ENCODE data around the gene MARVELD3.

Gene MARVELD3

DNA sequence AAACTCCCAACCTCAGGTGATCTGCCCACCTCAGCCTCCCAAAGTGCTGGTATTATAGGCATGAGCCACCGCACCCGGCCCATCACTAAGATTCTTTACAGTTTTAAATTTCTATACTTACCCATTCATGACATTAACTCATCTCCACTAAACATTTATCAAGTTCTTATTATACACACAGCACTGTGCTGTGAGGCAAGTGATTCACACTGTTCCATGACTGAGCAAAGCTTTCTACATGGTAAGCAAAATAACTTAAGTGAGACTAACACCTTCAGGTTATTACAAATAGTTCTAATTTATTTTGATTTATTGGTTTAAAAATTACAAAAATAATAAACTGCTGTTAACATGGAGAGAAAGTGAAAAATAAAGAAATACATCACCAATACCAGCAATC lies 33.5 kb downstream of the MARVELD3 start:
- H3K4me1 ChIP-seq (ENCODE audit: control insufficient read depth, low read length): no peaks in the 10 kb centered on the region
- H3K9me3 ChIP-seq (ENCODE audit: control insufficient read depth, insufficient read depth, low read length): no peaks in the 10 kb centered on the region
- H3F3A ChIP-seq (ENCODE audit: control insufficient read depth, insufficient read depth): no peaks in the 10 kb centered on the region
- no peaks in the 10 kb centered on the region for H3K9me2 ChIP-seq (replicated peaks; ENCODE audit: control insufficient read depth, low read length)
- peaks cover 26% of the 10 kb centered on the region for H3K36me3 ChIP-seq (ENCODE audit: control insufficient read depth, low read length)
- H3K79me2 ChIP-seq (ENCODE audit: control insufficient read depth, low read length): no peaks in the 10 kb centered on the region
- H4K20me1 ChIP-seq (ENCODE audit: control insufficient read depth, insufficient read depth, low read depth, low read length): no peaks in the 10 kb centered on the region
- no peak for TF ChIP-seq EZH2phosphoT487 (IDR thresholded peaks at IDR 0.05; ENCODE audit: borderline replicate concordance, low read length)
- TF ChIP-seq, protein P1, sequence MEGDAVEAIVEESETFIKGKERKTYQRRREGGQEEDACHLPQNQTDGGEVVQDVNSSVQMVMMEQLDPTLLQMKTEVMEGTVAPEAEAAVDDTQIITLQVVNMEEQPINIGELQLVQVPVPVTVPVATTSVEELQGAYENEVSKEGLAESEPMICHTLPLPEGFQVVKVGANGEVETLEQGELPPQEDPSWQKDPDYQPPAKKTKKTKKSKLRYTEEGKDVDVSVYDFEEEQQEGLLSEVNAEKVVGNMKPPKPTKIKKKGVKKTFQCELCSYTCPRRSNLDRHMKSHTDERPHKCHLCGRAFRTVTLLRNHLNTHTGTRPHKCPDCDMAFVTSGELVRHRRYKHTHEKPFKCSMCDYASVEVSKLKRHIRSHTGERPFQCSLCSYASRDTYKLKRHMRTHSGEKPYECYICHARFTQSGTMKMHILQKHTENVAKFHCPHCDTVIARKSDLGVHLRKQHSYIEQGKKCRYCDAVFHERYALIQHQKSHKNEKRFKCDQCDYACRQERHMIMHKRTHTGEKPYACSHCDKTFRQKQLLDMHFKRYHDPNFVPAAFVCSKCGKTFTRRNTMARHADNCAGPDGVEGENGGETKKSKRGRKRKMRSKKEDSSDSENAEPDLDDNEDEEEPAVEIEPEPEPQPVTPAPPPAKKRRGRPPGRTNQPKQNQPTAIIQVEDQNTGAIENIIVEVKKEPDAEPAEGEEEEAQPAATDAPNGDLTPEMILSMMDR (IDR thresholded peaks at IDR 0.05; ENCODE audit: low read depth, low read length, poor library complexity, severe bottlenecking): no peak
- H3K4me2 ChIP-seq (ENCODE audit: low read length): no peak overlapping the region
- no peaks in the 10 kb centered on the region for H3K27me3 ChIP-seq (ENCODE audit: control insufficient read depth, low read length)
- no peak overlapping the region for H3K4me3 ChIP-seq (ENCODE audit: low read length)
- H3K27ac ChIP-seq (ENCODE audit: low read depth, low read length): no peak overlapping the region

DNA sequence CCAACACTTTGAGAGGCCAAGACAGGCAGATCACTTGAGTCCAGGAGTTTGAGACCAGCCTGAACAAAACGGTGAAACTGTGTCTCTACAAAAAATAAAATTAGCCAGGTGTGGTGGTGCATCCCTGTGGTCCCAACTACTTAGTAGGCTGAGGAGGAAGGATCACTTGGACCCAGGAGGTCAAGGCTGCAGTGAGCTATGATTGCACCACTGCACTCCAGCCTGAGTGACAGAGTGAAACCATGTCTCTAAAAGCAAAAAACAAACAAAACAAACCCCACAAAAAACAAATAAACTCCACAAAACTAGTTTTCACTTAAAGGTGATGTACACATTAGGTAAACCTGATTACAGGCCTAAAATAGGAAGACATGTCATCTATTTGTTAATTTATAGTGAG lies 40.3 kb downstream of the MARVELD3 start:
- Histone ChIP-seq H3K4me3 (ENCODE audit: low read length) (no peak overlapping the region), H3K9me3 (ENCODE audit: control insufficient read depth, insufficient read depth, low read length) (no peaks in the 10 kb centered on the region), H3F3A (ENCODE audit: control insufficient read depth, insufficient read depth) (no peaks in the 10 kb centered on the region), H3K4me2 (ENCODE audit: low read length) (no peak overlapping the region), H3K4me1 (ENCODE audit: control insufficient read depth, low read length) (no peaks in the 10 kb centered on the region), H3K27ac (ENCODE audit: low read depth, low read length) (no peak overlapping the region), H3K27me3 (ENCODE audit: control insufficient read depth, low read length) (no peaks in the 10 kb centered on the region), H3K9me2 (replicated peaks; ENCODE audit: control insufficient read depth, low read length) (no peaks in the 10 kb centered on the region), H4K20me1 (ENCODE audit: control insufficient read depth, insufficient read depth, low read depth, low read length) (no peaks in the 10 kb centered on the region), H3K79me2 (ENCODE audit: control insufficient read depth, low read length) (no peaks in the 10 kb centered on the region), H3K36me3 (ENCODE audit: control insufficient read depth, low read length) (peaks cover 34% of the 10 kb centered on the region)
- no peak for TF ChIP-seq EZH2phosphoT487 (IDR thresholded peaks at IDR 0.05; ENCODE audit: borderline replicate concordance, low read length)
- TF ChIP-seq, protein P1 (IDR thresholded peaks at IDR 0.05; ENCODE audit: low read depth, low read length, poor library complexity, severe bottlenecking): no peak

DNA sequence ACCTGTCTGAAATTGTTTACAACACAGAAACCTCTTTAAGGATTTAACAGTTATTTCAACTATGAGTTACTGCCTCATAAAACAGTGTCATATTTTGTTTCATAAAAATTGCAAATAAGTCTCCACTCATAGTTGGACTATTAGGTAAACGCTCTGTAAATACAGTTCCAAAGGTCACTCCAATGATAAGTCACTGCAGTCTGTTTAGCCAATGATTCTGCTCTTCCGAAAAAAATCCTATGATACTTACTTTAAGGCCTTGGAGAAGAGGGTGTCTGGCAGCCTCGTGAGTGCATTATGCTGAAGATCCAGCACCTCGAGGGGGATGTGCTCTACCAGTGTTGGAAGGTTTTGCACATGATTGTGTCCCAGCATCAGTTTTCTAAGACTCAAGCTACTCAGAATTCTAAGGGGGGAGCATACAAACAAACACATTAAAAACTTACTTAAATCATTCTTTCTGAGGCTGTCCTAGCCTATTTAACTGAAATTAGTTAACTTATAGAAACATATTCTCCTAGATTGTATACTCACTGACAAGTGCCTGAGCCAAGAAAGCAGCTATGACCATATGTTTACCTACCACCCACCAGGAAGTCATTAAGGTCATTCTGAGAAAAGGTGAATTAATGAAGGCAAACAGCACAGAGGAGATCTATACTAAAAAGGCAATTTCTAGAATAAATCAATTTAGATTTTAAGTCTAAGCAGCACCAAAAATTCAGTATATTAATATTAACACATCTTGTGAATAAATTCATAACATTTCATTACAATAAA lies 41.1 kb downstream of the MARVELD3 start:
- TF ChIP-seq, protein P1 (IDR thresholded peaks at IDR 0.05; ENCODE audit: low read depth, low read length, poor library complexity, severe bottlenecking): no peak
- no peak for TF ChIP-seq EZH2phosphoT487 (IDR thresholded peaks at IDR 0.05; ENCODE audit: borderline replicate concordance, low read length)
- peaks cover 34% of the 10 kb centered on the region for H3K36me3 ChIP-seq (ENCODE audit: control insufficient read depth, low read length)
- H3K4me1 ChIP-seq (ENCODE audit: control insufficient read depth, low read length): no peaks in the 10 kb centered on the region
- no peaks in the 10 kb centered on the region for H3K9me2 ChIP-seq (replicated peaks; ENCODE audit: control insufficient read depth, low read length)
- H3K27ac ChIP-seq (ENCODE audit: low read depth, low read length): no peak overlapping the region
- no peaks in the 10 kb centered on the region for H3F3A ChIP-seq (ENCODE audit: control insufficient read depth, insufficient read depth)
- H3K4me2 ChIP-seq (ENCODE audit: low read length): no peak overlapping the region
- H3K4me3 ChIP-seq (ENCODE audit: low read length): no peak overlapping the region
- H4K20me1 ChIP-seq (ENCODE audit: control insufficient read depth, insufficient read depth, low read depth, low read length): no peaks in the 10 kb centered on the region
- no peaks in the 10 kb centered on the region for H3K79me2 ChIP-seq (ENCODE audit: control insufficient read depth, low read length)
- no peaks in the 10 kb centered on the region for H3K27me3 ChIP-seq (ENCODE audit: control insufficient read depth, low read length)
- H3K9me3 ChIP-seq (ENCODE audit: control insufficient read depth, insufficient read depth, low read length): no peaks in the 10 kb centered on the region

Data from DOHH2 (cell line).